GM12801 (cell line): Measurements from ENCODE around the gene CTH.

Source experiments
- TF ChIP-seq, protein P1 (sequence below): IDR thresholded peaks from one replicate; pipeline ENCODE4 v1.5.1; 2011; ENCODE audit warnings: control low read depth; ENCODE audit not compliant: insufficient read length; ENCODE audit errors: extremely low read depth

The CTH gene

DNA sequence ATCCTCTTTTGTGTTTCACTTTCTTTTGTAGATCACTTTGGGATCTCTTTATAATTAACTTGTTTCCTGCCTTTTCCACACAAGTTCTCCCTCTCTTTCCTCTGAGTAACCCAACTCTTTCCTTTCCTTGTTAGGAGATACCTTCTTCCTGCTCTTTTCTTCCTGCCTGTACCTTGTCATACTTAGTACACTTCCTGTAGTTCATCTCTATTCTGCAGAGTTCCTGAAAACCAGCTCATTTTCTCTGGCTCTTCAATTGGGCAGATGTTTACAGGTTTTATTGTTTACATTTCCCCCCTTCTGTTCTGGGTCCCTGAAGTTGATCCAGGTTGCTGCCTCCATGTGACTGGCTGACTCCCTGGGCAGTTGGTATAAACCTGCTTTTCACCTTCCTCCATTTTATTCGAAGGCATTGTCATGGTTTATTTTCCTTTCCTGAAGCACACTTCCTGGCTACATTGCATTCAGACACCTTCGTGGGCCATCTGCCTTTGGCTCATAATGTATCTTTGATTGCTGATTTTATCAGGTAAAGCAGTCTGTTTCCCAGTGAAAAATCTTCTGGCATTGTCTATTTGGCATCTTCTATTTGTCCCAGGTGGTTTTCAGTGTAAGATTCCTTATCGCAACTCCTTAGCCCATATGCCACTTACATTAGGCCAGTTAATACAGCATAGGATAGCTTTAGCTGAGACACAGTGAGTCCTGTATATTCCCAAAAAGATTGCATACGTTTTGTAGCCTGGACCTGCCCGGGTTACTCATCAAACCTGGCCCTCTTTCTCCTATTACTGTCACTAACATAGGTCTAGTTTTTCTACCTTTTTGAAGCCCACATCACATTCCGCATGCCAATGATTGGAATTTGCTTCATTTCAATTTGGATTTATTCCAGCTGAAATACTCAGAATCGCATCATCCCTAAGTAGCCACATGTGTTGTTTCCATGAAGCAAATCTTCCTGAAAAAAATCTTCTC, 15.4 kb downstream of the CTH start:
- TF ChIP-seq, protein P1, sequence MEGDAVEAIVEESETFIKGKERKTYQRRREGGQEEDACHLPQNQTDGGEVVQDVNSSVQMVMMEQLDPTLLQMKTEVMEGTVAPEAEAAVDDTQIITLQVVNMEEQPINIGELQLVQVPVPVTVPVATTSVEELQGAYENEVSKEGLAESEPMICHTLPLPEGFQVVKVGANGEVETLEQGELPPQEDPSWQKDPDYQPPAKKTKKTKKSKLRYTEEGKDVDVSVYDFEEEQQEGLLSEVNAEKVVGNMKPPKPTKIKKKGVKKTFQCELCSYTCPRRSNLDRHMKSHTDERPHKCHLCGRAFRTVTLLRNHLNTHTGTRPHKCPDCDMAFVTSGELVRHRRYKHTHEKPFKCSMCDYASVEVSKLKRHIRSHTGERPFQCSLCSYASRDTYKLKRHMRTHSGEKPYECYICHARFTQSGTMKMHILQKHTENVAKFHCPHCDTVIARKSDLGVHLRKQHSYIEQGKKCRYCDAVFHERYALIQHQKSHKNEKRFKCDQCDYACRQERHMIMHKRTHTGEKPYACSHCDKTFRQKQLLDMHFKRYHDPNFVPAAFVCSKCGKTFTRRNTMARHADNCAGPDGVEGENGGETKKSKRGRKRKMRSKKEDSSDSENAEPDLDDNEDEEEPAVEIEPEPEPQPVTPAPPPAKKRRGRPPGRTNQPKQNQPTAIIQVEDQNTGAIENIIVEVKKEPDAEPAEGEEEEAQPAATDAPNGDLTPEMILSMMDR = no peak

DNA sequence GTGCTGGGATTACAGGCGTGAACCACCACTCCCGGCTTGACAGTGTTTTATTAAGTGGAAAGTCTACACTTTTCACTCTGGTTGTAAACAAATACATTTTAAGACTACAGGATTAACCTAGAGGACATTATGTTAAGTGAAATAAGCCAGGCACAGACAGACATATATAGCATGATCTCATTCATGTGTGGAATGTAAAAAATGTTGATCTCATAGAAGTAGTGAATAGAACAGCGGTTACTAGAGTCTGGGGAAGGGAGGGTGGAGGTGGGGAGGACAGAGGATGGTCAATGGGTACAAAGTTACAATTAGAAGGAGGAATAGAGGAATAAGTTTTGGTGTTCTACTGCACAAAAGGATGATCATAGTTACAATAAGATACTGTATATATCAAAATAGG, 16.9 kb downstream of the CTH start:
- TF ChIP-seq, protein P1 = no peak

DNA sequence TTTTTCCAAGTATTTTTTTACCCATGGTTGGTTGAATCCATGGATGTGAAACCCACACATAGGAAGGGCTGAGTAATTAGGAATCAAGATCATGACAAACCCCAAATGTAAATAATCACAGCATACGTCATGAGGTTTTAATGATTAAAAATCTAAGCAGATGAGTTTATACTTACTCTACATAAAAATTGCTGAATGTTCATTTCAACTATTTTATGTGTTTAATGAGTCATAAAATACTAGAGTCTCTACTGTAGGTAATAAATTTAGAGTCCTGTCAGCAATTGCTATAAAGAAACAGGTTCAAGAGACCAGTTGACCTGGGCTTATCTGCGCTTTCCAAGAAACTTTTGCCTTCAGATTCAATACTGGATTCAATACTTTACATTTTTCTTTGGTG, 18.2 kb downstream of the CTH start:
- TF ChIP-seq, protein P1 = no peak

DNA sequence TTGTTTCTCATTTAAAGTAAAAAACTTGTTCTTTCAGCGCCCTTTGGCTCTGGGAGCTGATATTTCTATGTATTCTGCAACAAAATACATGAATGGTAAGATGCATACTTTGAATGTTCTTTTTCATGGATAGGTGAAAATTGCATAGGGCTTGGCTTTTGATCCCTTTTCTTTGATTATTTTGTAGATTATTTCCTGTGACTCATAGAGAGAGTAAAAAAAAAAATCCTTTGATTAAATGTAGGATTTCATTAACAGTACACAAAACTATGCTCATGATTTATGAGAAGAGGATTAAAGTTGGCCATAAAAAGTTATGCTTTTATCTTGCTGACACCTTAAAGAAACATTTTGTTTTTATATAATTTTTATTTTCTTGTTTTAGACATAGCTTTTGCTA, 18.7 kb downstream of the CTH start:
- TF ChIP-seq, protein P1 = no peak

DNA sequence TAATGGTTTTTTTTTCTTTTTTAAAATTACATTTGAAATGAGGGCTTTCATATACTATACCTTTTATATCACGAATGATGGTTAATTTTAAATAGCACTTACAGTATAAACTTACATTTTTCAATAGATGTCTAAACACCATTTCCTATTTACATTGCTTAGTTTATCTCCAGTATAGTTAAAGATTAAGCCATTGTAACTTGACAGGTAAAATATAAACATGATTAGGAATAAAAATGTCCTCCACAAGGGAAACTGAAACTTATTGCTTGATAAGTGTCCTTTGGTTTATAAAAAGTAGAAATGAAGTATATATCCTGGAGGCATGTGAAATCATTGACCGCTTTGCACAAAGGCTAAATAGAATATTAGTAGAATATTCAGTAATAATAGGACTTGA, 20.2 kb downstream of the CTH start:
- TF ChIP-seq, protein P1 = no peak

DNA sequence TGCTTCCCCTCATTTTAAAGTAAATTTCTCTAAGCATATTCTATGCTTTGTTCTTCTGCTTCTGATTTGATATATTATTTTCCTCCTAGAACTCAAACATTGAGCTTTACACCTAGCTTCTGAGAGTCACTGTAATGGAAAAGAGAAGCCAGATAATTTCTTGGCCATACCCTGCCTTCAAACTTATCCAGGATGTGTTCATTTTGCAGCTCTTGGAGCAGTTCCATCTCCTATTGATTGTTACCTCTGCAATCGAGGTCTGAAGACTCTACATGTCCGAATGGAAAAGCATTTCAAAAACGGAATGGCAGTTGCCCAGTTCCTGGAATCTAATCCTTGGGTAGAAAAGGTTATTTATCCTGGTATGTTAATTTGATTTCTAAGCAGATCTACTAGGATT, 20.8 kb downstream of the CTH start:
- TF ChIP-seq, protein P1 = no peak

DNA sequence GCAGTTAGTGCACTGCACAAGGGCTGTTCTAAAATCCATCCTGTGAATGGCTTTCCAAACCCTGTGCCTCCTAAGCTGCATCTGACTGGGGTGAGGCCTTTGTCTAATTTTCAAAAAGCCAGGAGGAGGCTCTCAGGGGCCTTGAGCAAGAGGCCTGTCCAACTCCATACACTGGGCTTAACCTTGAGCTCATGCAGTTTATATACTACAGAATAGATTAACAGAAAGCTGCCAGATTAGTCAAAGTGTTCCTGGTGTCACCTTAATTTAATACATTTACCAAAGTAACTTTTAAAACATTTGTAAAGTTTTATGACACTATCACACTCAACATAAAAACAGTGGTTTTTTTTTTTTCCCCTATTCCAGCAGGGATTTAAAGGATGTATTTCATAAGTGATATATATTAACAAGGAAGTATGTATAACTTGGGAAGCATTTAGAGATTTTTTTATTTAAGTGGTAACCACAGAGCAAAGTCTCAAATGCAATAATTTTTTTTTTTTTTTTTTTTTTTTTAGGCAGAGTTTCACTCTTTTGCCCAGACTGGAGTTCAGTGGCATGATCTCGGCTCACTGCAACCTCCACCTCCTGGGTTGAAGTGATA, 23.3 kb downstream of the CTH start:
- TF ChIP-seq, protein P1 = no peak
